ENCODE data around the gene OAF. TPM values are rescaled to one million over a fixed set of nuclear protein-coding genes. Genes with fewer than 3 reads are reported as not detected.

The OAF gene
- total RNA-seq, 2 experiments from 2014 or later: 3.1 to 3.2 TPM

DNA sequence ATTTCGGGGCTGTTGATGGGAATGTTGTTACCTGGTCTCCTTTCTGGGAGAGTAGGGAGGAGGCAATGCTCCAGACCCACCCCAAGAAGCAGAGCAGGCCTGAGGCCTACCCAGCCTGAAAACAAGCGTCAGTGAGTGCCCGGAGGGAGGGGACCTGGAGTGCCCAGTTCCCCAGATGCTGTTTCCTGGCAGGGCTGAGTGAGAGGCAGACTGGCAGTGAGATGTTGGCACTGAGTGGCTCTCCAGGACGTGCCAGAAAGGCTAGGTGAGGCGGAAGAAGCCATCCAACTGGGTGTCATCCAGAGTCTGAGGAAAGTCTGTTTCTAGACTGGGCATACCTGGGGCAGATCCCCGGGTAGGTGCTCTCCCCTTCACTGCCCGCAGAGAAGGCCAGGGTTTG is 30.4 kb downstream of the OAF start:
- intact Hi-C loops (cut with DNase I, micrococcal nuclease): no loop called here
- Mint-ChIP-seq H3K9me3 (no peaks in the 10 kb centered on the region), H3K4me3 (no peak overlapping the region), H3K27ac (no peak overlapping the region), H3K36me3 (ENCODE audit: low read depth) (no peaks in the 10 kb centered on the region), H3K4me1 (ENCODE audit: low read depth) (no peaks in the 10 kb centered on the region), H3K27me3 (peaks cover 76% of the 10 kb centered on the region)
- ChIA-PET POLR2A (no interaction called here), CTCF (no interaction called here)
- peaks cover 0 to 7% of the 10 kb centered on the region in 2 experiments for H3K9me3 ChIP-seq (ENCODE audit: control insufficient read depth in 1 of 2, insufficient read depth in 1 of 2, low read length in 2 of 2)
- TF ChIP-seq, protein P1, sequence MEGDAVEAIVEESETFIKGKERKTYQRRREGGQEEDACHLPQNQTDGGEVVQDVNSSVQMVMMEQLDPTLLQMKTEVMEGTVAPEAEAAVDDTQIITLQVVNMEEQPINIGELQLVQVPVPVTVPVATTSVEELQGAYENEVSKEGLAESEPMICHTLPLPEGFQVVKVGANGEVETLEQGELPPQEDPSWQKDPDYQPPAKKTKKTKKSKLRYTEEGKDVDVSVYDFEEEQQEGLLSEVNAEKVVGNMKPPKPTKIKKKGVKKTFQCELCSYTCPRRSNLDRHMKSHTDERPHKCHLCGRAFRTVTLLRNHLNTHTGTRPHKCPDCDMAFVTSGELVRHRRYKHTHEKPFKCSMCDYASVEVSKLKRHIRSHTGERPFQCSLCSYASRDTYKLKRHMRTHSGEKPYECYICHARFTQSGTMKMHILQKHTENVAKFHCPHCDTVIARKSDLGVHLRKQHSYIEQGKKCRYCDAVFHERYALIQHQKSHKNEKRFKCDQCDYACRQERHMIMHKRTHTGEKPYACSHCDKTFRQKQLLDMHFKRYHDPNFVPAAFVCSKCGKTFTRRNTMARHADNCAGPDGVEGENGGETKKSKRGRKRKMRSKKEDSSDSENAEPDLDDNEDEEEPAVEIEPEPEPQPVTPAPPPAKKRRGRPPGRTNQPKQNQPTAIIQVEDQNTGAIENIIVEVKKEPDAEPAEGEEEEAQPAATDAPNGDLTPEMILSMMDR (IDR thresholded peaks at IDR 0.05): no peak
- DNase-seq: no peak
- peaks cover 31 to 50% of the 10 kb centered on the region in 2 experiments for H3K27me3 ChIP-seq (ENCODE audit: control insufficient read depth in 1 of 2, insufficient read depth in 2 of 2, low read length in 2 of 2)
- no peak overlapping the region for H3K27ac ChIP-seq (ENCODE audit: low read depth in 1 of 2, low read length in 2 of 2)
- H3K4me3 ChIP-seq (ENCODE audit: low read length): no peak overlapping the region
- ATAC-seq (ENCODE audit: poor library complexity): no peak
- no peaks in the 10 kb centered on the region for H3K4me1 ChIP-seq (ENCODE audit: insufficient read depth, low read length)
- H3K36me3 ChIP-seq (ENCODE audit: insufficient read depth, low read length): no peaks in the 10 kb centered on the region

DNA sequence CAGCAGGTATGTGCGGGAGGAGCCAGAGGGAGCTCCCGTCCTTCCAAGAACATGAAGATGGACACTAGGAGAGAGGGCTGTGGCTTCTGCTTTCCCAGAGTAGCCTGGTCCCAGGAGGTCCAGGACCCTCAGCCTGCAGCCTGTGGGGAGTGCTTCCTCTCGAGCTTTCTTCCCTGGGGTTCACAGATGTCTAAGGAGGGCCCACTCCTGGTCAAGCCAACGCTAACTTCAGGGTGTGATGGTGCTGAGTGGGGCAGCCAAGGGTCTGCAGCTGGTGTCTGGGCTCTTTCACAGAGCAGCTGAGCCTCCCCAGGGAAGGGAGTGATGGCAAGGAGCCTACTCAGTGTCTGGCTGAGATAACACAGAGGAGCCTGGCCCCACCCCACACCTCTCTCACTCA is 32.4 kb downstream of the OAF start:
- Histone ChIP-seq H3K9me3 (ENCODE audit: control insufficient read depth in 1 of 2, insufficient read depth in 1 of 2, low read length in 2 of 2) (peaks cover 0 to 7% of the 10 kb centered on the region in 2 experiments), H3K4me1 (ENCODE audit: insufficient read depth, low read length) (no peaks in the 10 kb centered on the region), H3K27ac (ENCODE audit: low read depth in 1 of 2, low read length in 2 of 2) (no peak overlapping the region), H3K4me3 (ENCODE audit: low read length) (no peak overlapping the region), H3K27me3 (ENCODE audit: control insufficient read depth in 1 of 2, insufficient read depth in 2 of 2, low read length in 2 of 2) (peaks cover 30 to 43% of the 10 kb centered on the region in 2 experiments), H3K36me3 (ENCODE audit: insufficient read depth, low read length) (no peaks in the 10 kb centered on the region)
- no peaks in the 10 kb centered on the region for H3K9me3 Mint-ChIP-seq
- H3K4me3 Mint-ChIP-seq: no peak overlapping the region
- CTCF ChIA-PET: no interaction called here
- no peak for ATAC-seq (ENCODE audit: poor library complexity)
- no peaks in the 10 kb centered on the region for H3K36me3 Mint-ChIP-seq (ENCODE audit: low read depth)
- peaks cover 74% of the 10 kb centered on the region for H3K27me3 Mint-ChIP-seq
- H3K27ac Mint-ChIP-seq: no peak overlapping the region
- H3K4me1 Mint-ChIP-seq (ENCODE audit: low read depth): no peaks in the 10 kb centered on the region
- DNase-seq: no peak
- intact Hi-C loops (cut with DNase I, micrococcal nuclease): no loop called here
- POLR2A ChIA-PET: no interaction called here
- TF ChIP-seq, protein P1 (IDR thresholded peaks at IDR 0.05): no peak

DNA sequence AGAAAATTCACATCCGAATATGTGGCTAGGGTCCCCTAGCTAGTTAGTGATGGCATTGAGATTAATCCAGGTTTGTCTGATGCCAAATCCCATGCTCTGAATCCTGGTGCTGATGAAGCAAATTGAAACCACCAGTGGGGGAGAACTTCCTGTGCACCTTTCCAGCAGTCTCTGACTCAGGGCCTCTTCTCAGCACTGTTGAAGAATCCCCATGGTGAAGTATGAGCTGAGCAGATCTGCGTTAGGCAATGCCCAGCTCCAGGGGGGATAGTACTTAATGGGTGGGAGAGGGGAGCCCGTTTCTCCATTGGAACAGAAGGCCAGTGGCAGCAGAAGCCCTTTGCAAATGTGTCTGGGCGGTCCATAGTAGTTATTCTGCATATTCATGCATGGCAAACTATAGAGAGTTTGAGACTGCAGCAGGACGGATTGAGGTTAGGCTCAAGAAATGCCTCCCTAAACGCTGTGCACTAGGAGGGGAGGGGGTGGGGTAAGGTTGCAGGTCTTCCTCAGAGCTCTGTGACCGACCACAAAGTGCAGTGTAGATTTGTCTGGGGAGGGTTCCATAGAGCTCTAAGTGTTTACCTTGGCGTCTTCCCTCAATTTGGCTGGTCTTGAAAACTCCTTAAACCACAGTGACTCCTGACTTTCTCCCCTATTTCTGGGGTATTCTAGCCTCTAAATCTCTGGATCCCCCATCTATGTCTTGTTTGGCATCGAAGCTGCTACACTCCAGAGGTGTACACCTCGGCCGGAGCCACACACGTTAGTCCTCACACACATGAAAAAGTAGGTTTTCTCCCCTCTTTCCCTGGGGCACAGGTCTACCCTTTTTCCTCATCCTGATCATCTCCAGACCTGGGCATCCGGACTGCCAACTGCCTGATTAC is 33.9 kb downstream of the OAF start:
- Mint-ChIP-seq H3K4me3 (no peak overlapping the region), H3K9me3 (no peaks in the 10 kb centered on the region), H3K27me3 (peaks cover 62% of the 10 kb centered on the region), H3K36me3 (ENCODE audit: low read depth) (no peaks in the 10 kb centered on the region), H3K27ac (no peak overlapping the region), H3K4me1 (ENCODE audit: low read depth) (no peaks in the 10 kb centered on the region)
- POLR2A ChIA-PET: no interaction called here
- DNase-seq (no peak), ATAC-seq (ENCODE audit: poor library complexity) (no peak)
- Histone ChIP-seq H3K36me3 (ENCODE audit: insufficient read depth, low read length) (no peaks in the 10 kb centered on the region), H3K4me1 (ENCODE audit: insufficient read depth, low read length) (peaks cover 4% of the 10 kb centered on the region), H3K9me3 (ENCODE audit: control insufficient read depth in 1 of 2, insufficient read depth in 1 of 2, low read length in 2 of 2) (peaks cover 0 to 7% of the 10 kb centered on the region in 2 experiments), H3K27me3 (ENCODE audit: control insufficient read depth in 1 of 2, insufficient read depth in 2 of 2, low read length in 2 of 2) (peaks cover 22 to 34% of the 10 kb centered on the region in 2 experiments), H3K27ac (ENCODE audit: low read depth in 1 of 2, low read length in 2 of 2) (no peak overlapping the region), H3K4me3 (ENCODE audit: low read length) (no peak overlapping the region)
- TF ChIP-seq, protein P1 (IDR thresholded peaks at IDR 0.05): no peak
- CTCF ChIA-PET: no interaction called here
- intact Hi-C loops (cut with DNase I, micrococcal nuclease): no loop called here
